Renal pelvis (tissue), 4 donors: ENCODE results near the gene NNMT. TPM values are rescaled to one million over a fixed set of nuclear protein-coding genes. Genes with fewer than 3 reads are reported as not detected.

Experiments
- DNase-seq: peaks from one replicate; pipeline ENCODE4 v3.0.0-alpha.2; 2013
- polyA plus RNA-seq, 3 donors: library from polyadenylated mRNA; unstranded; fragments of 120-200 nt; gene quantifications; one replicate each; pipeline ENCODE4 v1.2.1, GENCODE V29; 2013; ENCODE audit not compliant: insufficient read length in 3 of 3

Gene NNMT
- polyA plus RNA-seq, 3 donors, result 0.39 to 0.77 (median 0.53) TPM

- DNase-seq, result no peak
Measured at GRCh38 chr11:114345575-114346222, 49.5 kb downstream of the NNMT start.

GRCh38 chr11:114346709-114347141 is 50.5 kb downstream of the NNMT start:
- DNase-seq, result no peak

- DNase-seq, result peak; percentile 43
Measured at GRCh38 chr11:114348200-114349191, 52.3 kb downstream of the NNMT start.

GRCh38 chr11:114350022-114350421 is 53.8 kb downstream of the NNMT start:
- no peak for DNase-seq

- no peak for DNase-seq
Measured at GRCh38 chr11:114353443-114353842, 57.2 kb downstream of the NNMT start.

- DNase-seq, result no peak
Measured at GRCh38 chr11:114354076-114354475, 57.9 kb downstream of the NNMT start.

- no peak for DNase-seq
Measured at GRCh38 chr11:114358716-114359115, 62.5 kb downstream of the NNMT start.

GRCh38 chr11:114359342-114359741 is 63.1 kb downstream of the NNMT start:
- DNase-seq, result no peak

- DNase-seq, result peak; percentile 16
Measured at GRCh38 chr11:114362326-114362725, 66.1 kb downstream of the NNMT start.

GRCh38 chr11:114362958-114363357 is 66.8 kb downstream of the NNMT start:
- DNase-seq, result no peak

Other genes starting within 250 kb of the NNMT start
- 1 to 10 TPM; 1.3 to 2.7 (median 1.3) TPM for gene ZBTB16, start 236.7 kb upstream of the NNMT start, polyA plus RNA-seq
- gene C11orf71, start 104.1 kb downstream of the NNMT start, polyA plus RNA-seq, result 10 to 100 TPM; 15.8 to 18.3 (median 18.0) TPM
- 10 to 100 TPM; 46.9 to 55.1 (median 48.2) TPM for gene RBM7, start 104.3 kb downstream of the NNMT start, polyA plus RNA-seq
- gene REXO2, start 143.1 kb downstream of the NNMT start, polyA plus RNA-seq, result 100 to 1,000 TPM in 2 of 3 donors, 10 to 100 TPM in 1; 99.0 to 129 (median 117) TPM